Measurements from ENCODE around the gene PPM1L.

- TF ChIP-seq CTCF (optimal IDR thresholded peaks at IDR 0.05 in 1 of 3, IDR thresholded peaks at IDR 0.05 in 1 of 3, conservative IDR thresholded peaks at IDR 0.05 in 1 of 3; ENCODE audit: extremely low read depth in 1 of 3, insufficient read depth in 2 of 3, low read length in 3 of 3) (no peak), EZH2 (IDR thresholded peaks at IDR 0.05; ENCODE audit: low read length) (no peak)
Observed at GRCh38 chr3:160768031-160768430, 12.0 kb downstream of the PPM1L start.

Data from keratinocyte (primary cell).